GM12878 (cell line): ENCODE results near the gene NCKAP5L.

Experiments
- CHD2 ChIP-seq: IDR thresholded peaks from 2 replicates; pipeline ENCODE4 v1.6.1; 2011; ENCODE audit warnings: low read depth, low read length, improper control_type of control experiment, borderline replicate concordance
- CTCF ChIP-seq, 3 experiments: IDR thresholded peaks in 2 of 3; conservative IDR thresholded peaks in 1 of 3; 2 replicates each; pipeline ENCODE4 v1.5.1; 2011; ENCODE audit warnings: low read depth in 3 of 3, low read length in 3 of 3, mild to moderate bottlenecking in 3 of 3, control low read depth in 2 of 3, moderate library complexity in 2 of 3, inconsistent platforms in 1 of 3, mixed read lengths in 1 of 3; ENCODE audit not compliant: control insufficient read depth in 2 of 3, insufficient read depth in 1 of 3; ENCODE audit errors: extremely low read depth in 1 of 3
- GABPA ChIP-seq: IDR thresholded peaks from 2 replicates; pipeline ENCODE4 v1.6.1; 2014; ENCODE audit warnings: antibody characterized with exemption, low read depth, mild to moderate bottlenecking, inconsistent platforms
- RAD51 ChIP-seq: fragments of 450-650 bp; IDR thresholded peaks from 2 replicates; pipeline ENCODE4 v1.6.1; 2016; ENCODE audit warnings: moderate library complexity, mild to moderate bottlenecking, inconsistent platforms
- YY1 ChIP-seq: IDR thresholded peaks from 2 replicates; pipeline ENCODE4 v1.6.1; 2011; ENCODE audit warnings: low read depth, mild to moderate bottlenecking, low read length

DNA sequence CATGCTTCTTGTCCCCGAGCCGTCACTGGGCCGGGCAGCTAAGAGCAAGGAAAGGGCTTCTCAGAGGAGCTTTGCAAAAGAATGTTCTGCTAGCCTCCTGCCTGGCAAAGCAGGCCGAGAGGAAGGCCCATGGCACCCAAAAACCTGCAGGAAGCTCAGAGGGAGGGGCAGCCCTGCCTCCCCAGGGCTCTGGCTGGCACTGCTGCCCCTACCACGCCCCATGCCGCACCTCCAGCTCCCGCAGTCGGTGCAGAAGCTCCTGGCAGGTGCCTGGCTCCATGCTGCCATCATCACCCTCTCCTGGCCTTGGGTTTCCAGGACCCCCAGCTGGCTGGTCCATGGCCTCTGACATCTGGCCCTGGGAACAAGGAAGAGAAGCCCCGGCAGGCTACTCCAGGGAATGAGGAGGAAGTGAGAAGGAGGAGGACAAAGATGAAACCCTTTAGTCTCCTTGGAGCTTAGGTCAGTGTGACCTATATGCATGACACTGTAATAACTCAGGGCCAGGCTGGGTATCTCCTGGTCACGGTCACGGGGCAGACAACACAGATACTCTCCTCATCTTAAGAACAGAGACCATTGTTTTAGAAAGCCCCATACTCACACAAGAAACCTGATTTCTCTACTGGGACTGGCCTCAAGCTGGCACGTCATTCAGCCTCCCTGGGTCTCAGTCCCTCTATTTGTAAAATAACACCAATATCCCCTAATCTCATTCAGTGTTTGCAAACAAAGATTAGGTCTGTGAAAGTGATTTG lies 24.3 kb downstream of the NCKAP5L start:
- TF ChIP-seq RAD51 (no peak), YY1 (no peak), CTCF (IDR thresholded peaks at IDR 0.05 in 2 of 3, conservative IDR thresholded peaks at IDR 0.05 in 1 of 3; ENCODE audit: control insufficient read depth in 2 of 3, extremely low read depth in 1 of 3, insufficient read depth in 1 of 3, low read depth in 3 of 3, low read length in 3 of 3) (no peak), CHD2 (no peak), GABPA (no peak)
